HCT116 (cell line): ENCODE measurements around the gene HSD17B1. TPM values are rescaled to one million over a fixed set of nuclear protein-coding genes. Genes with fewer than 3 reads are reported as not detected.
A peak's percentile ranks its signal among the peaks of the same experiment; 100 is the strongest.

Source experiments
- ATAC-seq: fragments of 200-7000 bp; cut with Tn5 transposase; 2 replicates; pipeline ENCODE4 v1.9.1; 2020; ENCODE audit warnings: mild to moderate bottlenecking, moderate library complexity
- BruUV-seq: library from RNA; stranded (reverse); fragments of 400-500 nt; replicated peaks from 2 replicates; lab custom pipeline; 2021; lab: Mats Ljungman, UMichigan
- CTCF ChIA-PET: fragments of 300-600 bp; sonication (Branson Sonifier 250); formaldehyde crosslinking; loops from one replicate; lab custom pipeline; 2021; ENCODE audit warnings: antibody characterized with exemption; lab: Charles Lee
- POLR2A ChIA-PET: fragments of 300-600, 350-600 bp; sonication (Branson Sonifier 250); formaldehyde crosslinking; loops from one replicate; lab custom pipeline; 2021; ENCODE audit warnings: antibody characterized with exemption; lab: Charles Lee
- RAD21 ChIA-PET, 2 experiments: fragments of 300-600 bp; sonication (Branson Sonifier 250); formaldehyde crosslinking; loops; one replicate each; lab custom pipeline; 2023; ENCODE audit warnings: low total read pairs in 2 of 2; ENCODE audit not compliant: uncharacterized antibody in 2 of 2, unreplicated experiment in 2 of 2, low non-redundant PET in 1 of 2; lab: Charles Lee
- DNase-seq: peaks from one replicate; pipeline ENCODE4 v3.0.0-alpha.2; 2010; ENCODE audit warnings: low read depth, low spot score
- H2AFZ ChIP-seq: fragments of 200-600 bp; shearing (Covaris generic), sonication (generic); 2 replicates; pipeline ENCODE4 v1.6.1; 2017; ENCODE audit warnings: low read depth, mixed run types, mixed read lengths, antibody characterized with exemption, low read length; ENCODE audit not compliant: poor library complexity, severe bottlenecking
- H3K27ac ChIP-seq: 2 replicates; pipeline ENCODE4 v1.5.1; 2012; ENCODE audit warnings: low read depth, low read length
- H3K27me3 ChIP-seq: fragments of 200-600 bp; sonication (generic); 2 replicates; pipeline ENCODE4 v1.6.1; 2016; ENCODE audit warnings: mixed run types, low read length, mixed read lengths; ENCODE audit not compliant: insufficient read depth
- H3K36me3 ChIP-seq, 2 experiments: fragments of 200-500 bp in 1 of 2; fragments of 200-600 bp in 1 of 2; sonication (Bioruptor generic) in 1 of 2; sonication (generic) in 1 of 2; 2 replicates each; pipeline versions ENCODE4 v1.5.1 to v1.6.1; 2014 to 2016; ENCODE audit warnings: low read length in 2 of 2, inconsistent platforms in 1 of 2, mixed read lengths in 1 of 2, mixed run types in 1 of 2; ENCODE audit not compliant: insufficient read depth in 2 of 2, control insufficient read depth in 1 of 2
- H3K4me1 ChIP-seq, 2 experiments: fragments of 200-600 bp in 1 of 2; sonication (generic) in 1 of 2; 2 replicates each; pipeline versions ENCODE4 v1.5.1 to v1.6.1; 2012 to 2017; ENCODE audit warnings: low read length in 2 of 2, inconsistent platforms in 1 of 2, mild to moderate bottlenecking in 1 of 2, mixed read lengths in 1 of 2, mixed run types in 1 of 2, moderate library complexity in 1 of 2; ENCODE audit not compliant: insufficient read depth in 2 of 2, control insufficient read depth in 1 of 2
- H3K4me2 ChIP-seq: fragments of 200-600 bp; sonication (generic); 2 replicates; pipeline ENCODE4 v1.6.1; 2017; ENCODE audit warnings: mixed run types, low read length, mixed read lengths
- H3K4me3 ChIP-seq, 2 experiments: fragments of 200-600 bp in 1 of 2; sonication (generic) in 1 of 2; replicated peaks in 1 of 2; 2 replicates each; pipeline ENCODE4 v1.5.1; 2011 to 2016; ENCODE audit warnings: low read length in 2 of 2, control low read depth in 1 of 2, low read depth in 1 of 2, mild to moderate bottlenecking in 1 of 2, mixed read lengths in 1 of 2, mixed run types in 1 of 2
- H3K79me2 ChIP-seq: fragments of 200-600 bp; sonication (generic); 2 replicates; pipeline ENCODE4 v1.6.1; 2017; ENCODE audit warnings: mild to moderate bottlenecking, mixed run types, low read length, moderate library complexity, mixed read lengths; ENCODE audit not compliant: insufficient read depth
- H3K9ac ChIP-seq: fragments of 200-600 bp; sonication (generic); 2 replicates; pipeline ENCODE4 v1.6.1; 2016; ENCODE audit warnings: low read length, mixed read lengths
- H3K9me2 ChIP-seq: fragments of 200-600 bp; sonication (generic), shearing (Covaris generic); 2 replicates; pipeline ENCODE4 v1.6.1; 2017; ENCODE audit warnings: mixed run types, mild to moderate bottlenecking, moderate library complexity; ENCODE audit not compliant: insufficient read depth
- H3K9me3 ChIP-seq, 2 experiments: fragments of 200-500 bp in 1 of 2; fragments of 200-600 bp in 1 of 2; sonication (Bioruptor generic) in 1 of 2; sonication (generic) in 1 of 2; 2 replicates each; pipeline ENCODE4 v1.6.1; 2014 to 2017; ENCODE audit warnings: low read length in 2 of 2, mixed read lengths in 2 of 2, inconsistent platforms in 1 of 2, low read depth in 1 of 2, mild to moderate bottlenecking in 1 of 2, mixed run types in 1 of 2, moderate library complexity in 1 of 2; ENCODE audit not compliant: control insufficient read depth in 1 of 2, insufficient read depth in 1 of 2
- H4K20me1 ChIP-seq: fragments of 200-600 bp; sonication (generic), shearing (Covaris generic); 2 replicates; pipeline ENCODE4 v1.6.1; 2017; ENCODE audit warnings: mixed run types, mild to moderate bottlenecking, moderate library complexity; ENCODE audit not compliant: insufficient read depth
- ATF3 ChIP-seq: IDR thresholded peaks from 2 replicates; pipeline ENCODE4 v1.6.1; 2012
- CBX3 ChIP-seq: IDR thresholded peaks from 2 replicates; pipeline ENCODE4 v1.6.1; 2012; ENCODE audit warnings: low read depth
- EGR1 ChIP-seq: IDR thresholded peaks from 2 replicates; pipeline ENCODE4 v1.6.1; 2012; ENCODE audit warnings: low read depth
- JUND ChIP-seq: IDR thresholded peaks from 2 replicates; pipeline ENCODE4 v1.6.1; 2012
- POLR2A ChIP-seq: IDR thresholded peaks from 2 replicates; pipeline ENCODE4 v1.7.0; 2011; ENCODE audit warnings: borderline replicate concordance; ENCODE audit not compliant: insufficient read depth, insufficient read length; ENCODE audit errors: extremely low read depth
- SP1 ChIP-seq: IDR thresholded peaks from 2 replicates; pipeline ENCODE4 v1.6.1; 2012; ENCODE audit warnings: low read depth
- SRF ChIP-seq: IDR thresholded peaks from 2 replicates; pipeline ENCODE4 v1.6.1; 2012; ENCODE audit warnings: low read depth
- TCF7L2 ChIP-seq: IDR thresholded peaks from 2 replicates; pipeline ENCODE4 v1.7.0; 2011; ENCODE audit warnings: borderline replicate concordance, inconsistent platforms; ENCODE audit not compliant: insufficient read depth, insufficient read length; ENCODE audit errors: extremely low read depth
- YY1 ChIP-seq: IDR thresholded peaks from 2 replicates; pipeline ENCODE4 v1.6.1; 2011; ENCODE audit warnings: low read length, low read depth, moderate library complexity, mild to moderate bottlenecking; ENCODE audit not compliant: insufficient replicate concordance; ENCODE audit errors: extremely low read depth
- ZBTB33 ChIP-seq: IDR thresholded peaks from 2 replicates; pipeline ENCODE4 v1.6.1; 2011; ENCODE audit warnings: mild to moderate bottlenecking, low read length, moderate library complexity; ENCODE audit not compliant: insufficient replicate concordance; ENCODE audit errors: extremely low read depth
- intact Hi-C: fragments of 100-400 bp; cut with micrococcal nuclease; formaldehyde crosslinking; loops from 2 replicates; pipeline ENCODE4 v1.10.0; 2022
- total RNA-seq: library from RNA; stranded (reverse); gene quantifications from one replicate; pipeline ENCODE4 v1.2.1, GENCODE V29; 2021; ENCODE audit not compliant: unreplicated experiment

The HSD17B1 gene
- total RNA-seq, 1 experiment from 2014 or later = 1.4 TPM

GRCh38 chr17:42559075-42559474 is 6.4 kb downstream of the HSD17B1 start:
- H3K27me3 ChIP-seq = no peaks in the 10 kb centered on the region
- CTCF ChIA-PET = no interaction called here
- H3K9ac ChIP-seq = peak overlapping the region; percentile 9; the same call in 1 of the 2 replicates
- POLR2A ChIA-PET = no interaction called here
- peaks cover 29% of the 10 kb centered on the region for H3K79me2 ChIP-seq
- DNase-seq (no peak), ATAC-seq (no peak)
- no peak overlapping the region for H3K27ac ChIP-seq
- RAD21 ChIA-PET = no interaction called here
- peaks cover 27 to 49% of the 10 kb centered on the region in 2 experiments for H3K4me1 ChIP-seq
- no peak overlapping the region for H2AFZ ChIP-seq
- H3K9me2 ChIP-seq = no peaks in the 10 kb centered on the region
- BruUV-seq = no TSS peak
- TF ChIP-seq TCF7L2 (no peak), JUND (no peak), YY1 (no peak), EGR1 (no peak), SP1 (no peak), CBX3 (no peak), POLR2A (no peak), ATF3 (no peak), ZBTB33 (no peak), SRF (no peak)
- peak overlapping the region; percentile 28; the same call in 1 of the 2 replicates for H3K4me2 ChIP-seq
- H3K4me3 ChIP-seq = no peak overlapping the region
- no peaks in the 10 kb centered on the region for H4K20me1 ChIP-seq
- no peaks in the 10 kb centered on the region for H3K9me3 ChIP-seq
- peaks cover 0 to 1% of the 10 kb centered on the region in 2 experiments; a peak in 2 of 4 replicates for H3K36me3 ChIP-seq
- intact Hi-C loops = no loop called here
